NCI-H2227 (cell line): ENCODE measurements around the gene COL6A2.
"Not testable (repeated sequence)": the region's sequence is repeated elsewhere in the genome, so short reads cannot be mapped to it uniquely, and the experiment has no call there.

Source experiments
- DNase-seq: peaks from one replicate; lab custom pipeline; 2025; ENCODE audit not compliant: unreplicated experiment; lab: John Stamatoyannopoulos, UW

Gene COL6A2

GRCh38 chr21:46093668-46094400 is 4.1 kb upstream of the COL6A2 start:
- DNase-seq = no peak

- no peak for DNase-seq
These were observed 3.4 kb upstream of the COL6A2 start for GRCh38 chr21:46094401-46095082.

GRCh38 chr21:46095083-46095719 is 2.7 kb upstream of the COL6A2 start:
- no peak for DNase-seq

GRCh38 chr21:46095814-46096595 is 1.9 kb upstream of the COL6A2 start:
- no peak for DNase-seq

- DNase-seq = no peak
These were observed 1.1 kb upstream of the COL6A2 start for GRCh38 chr21:46096596-46097335.

GRCh38 chr21:46098303-46099141 is 610 bp downstream of the COL6A2 start:
- peak; percentile 46 for DNase-seq

DNA sequence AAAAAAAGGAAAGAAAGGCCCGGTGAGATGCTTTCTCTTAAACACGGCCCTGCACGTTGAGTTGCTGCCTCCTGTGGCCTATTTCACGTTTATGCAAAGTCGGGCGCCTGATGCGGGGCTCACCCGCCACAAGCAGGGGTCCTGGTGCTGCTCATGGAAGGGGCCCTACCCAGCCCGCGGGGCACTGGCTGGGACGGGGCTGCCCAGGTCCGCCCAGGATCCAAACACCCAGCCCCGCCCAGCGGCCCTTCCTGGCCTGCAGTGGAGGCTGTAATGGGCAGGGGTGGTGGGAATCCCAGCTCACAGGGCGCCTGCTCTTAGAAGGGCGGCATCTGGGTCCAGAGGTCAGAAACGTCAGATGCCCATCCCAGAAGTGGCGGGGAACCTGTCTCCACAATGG is 1.6 kb downstream of the COL6A2 start:
- peak; percentile 44 for DNase-seq

DNA sequence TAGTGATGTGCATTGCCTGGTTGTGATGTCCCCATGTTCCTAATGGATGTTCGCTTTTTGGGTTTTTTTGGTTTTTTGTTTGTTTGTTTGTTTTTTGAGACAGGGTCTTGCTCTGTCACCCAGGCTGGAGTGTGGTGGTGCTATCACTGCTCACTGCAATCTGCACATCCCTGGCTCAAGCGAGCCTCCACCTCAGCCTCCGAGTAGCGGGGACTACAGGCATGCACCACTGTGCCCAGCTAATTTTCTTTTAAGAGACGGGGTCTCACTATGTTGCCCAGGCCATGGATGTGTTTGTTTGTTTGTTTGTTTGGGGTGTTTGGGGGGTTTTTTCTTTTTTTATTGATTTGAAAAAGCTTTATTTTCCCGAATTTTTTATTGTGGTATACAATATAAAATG is 2.1 kb downstream of the COL6A2 start:
- no peak for DNase-seq

- no peak for DNase-seq
These were observed 2.5 kb downstream of the COL6A2 start for GRCh38 chr21:46100426-46100825.

DNA sequence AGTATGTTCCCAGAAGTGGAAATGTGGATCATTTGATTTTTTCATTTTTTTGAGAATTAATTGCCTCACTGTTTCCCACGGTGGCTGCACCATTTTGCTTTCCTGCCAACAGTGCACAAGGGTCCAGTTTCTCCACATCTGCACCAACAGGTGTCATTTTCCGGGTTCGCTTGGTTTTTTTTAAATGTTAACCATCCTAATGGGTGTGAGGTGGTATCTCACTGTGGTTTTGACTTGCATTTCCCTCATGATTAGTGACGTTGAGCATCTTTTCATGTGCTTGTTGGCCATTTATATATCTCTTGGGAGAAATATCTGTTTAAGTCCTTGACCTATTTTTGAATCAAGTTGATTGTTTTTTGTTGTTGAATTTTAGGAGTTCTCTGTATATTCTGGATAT is 3.0 kb downstream of the COL6A2 start:
- no peak for DNase-seq

DNA sequence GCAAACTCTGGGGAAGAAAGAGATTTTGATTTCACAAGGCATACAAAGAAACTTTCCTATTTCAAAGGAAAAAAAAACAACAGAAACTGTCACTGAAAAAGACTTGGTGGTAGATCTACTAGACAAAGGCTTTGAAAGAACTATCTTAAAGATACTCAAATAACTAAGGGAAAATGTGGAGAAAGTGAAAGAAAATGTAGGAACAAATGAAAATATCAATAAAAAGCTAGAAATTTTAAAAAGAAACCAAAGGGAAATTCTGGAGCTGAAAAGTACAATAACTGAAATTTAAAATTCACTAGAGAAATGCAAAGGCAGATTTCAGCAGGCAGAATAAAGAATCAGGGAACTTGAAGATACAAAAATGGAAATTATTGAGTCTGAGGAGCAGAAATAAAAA is 6.2 kb downstream of the COL6A2 start:
- no peak for DNase-seq

- not testable (repeated sequence) for DNase-seq
These were observed 9.5 kb downstream of the COL6A2 start for GRCh38 chr21:46107376-46107775.

DNA sequence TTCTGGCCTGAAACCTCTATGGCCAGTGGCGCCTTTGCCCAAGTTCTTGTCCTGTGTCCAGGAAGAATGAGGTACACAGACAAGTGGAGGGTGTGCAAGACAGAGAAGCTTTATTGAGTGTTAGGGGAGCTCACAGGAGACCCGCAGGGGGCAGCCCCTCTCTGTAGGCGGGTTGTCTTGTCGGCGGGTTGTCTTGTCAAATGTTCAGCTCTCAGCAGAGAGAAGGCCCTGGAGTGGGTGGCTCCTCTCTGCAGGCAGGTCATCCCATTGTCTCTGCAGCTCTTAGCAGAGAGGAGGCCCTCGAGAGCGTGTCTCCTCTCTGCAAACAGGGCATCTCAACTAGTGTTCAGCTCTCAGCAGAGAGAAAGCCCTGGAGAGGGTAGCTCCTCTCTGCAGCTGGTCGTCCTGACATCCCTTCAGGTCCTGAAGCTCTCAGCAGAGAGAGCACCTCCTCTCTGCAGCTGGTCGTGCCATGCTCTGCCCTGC is 11.0 kb downstream of the COL6A2 start:
- no peak for DNase-seq

GRCh38 chr21:46109313-46110221 is 11.7 kb downstream of the COL6A2 start:
- no peak for DNase-seq

- no peak for DNase-seq
These were observed 12.7 kb downstream of the COL6A2 start for GRCh38 chr21:46110499-46111192.

DNA sequence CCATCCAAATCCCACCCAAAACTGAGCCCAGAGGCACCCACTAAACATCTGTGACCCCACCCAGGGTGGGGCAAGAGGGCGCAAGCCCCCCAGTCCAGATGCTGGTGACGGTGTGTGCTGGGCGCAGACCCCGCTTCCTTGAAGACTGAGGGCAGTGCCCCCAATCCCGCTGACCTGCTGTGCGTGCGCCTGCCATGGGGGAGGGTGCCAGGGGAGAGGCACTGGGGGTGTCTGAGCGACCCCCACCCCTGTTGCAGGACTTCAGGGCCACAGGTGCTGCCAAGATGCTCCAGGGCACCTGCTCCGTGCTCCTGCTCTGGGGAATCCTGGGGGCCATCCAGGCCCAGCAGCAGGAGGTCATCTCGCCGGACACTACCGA is 13.3 kb downstream of the COL6A2 start:
- no peak for DNase-seq

GRCh38 chr21:46111857-46112724 is 14.2 kb downstream of the COL6A2 start:
- DNase-seq = no peak
